NCI-H1694 (cell line): ENCODE data around the gene BET1L.
"Not testable (repeated sequence)": the region's sequence is repeated elsewhere in the genome, so short reads cannot be mapped to it uniquely, and the experiment has no call there.

Experiments
- DNase-seq: peaks from one replicate; lab custom pipeline; 2025; lab: John Stamatoyannopoulos, UW

The BET1L gene

GRCh38 chr11:193481-193880 is 13.7 kb downstream of the BET1L start:
- not testable (repeated sequence) for DNase-seq

DNA sequence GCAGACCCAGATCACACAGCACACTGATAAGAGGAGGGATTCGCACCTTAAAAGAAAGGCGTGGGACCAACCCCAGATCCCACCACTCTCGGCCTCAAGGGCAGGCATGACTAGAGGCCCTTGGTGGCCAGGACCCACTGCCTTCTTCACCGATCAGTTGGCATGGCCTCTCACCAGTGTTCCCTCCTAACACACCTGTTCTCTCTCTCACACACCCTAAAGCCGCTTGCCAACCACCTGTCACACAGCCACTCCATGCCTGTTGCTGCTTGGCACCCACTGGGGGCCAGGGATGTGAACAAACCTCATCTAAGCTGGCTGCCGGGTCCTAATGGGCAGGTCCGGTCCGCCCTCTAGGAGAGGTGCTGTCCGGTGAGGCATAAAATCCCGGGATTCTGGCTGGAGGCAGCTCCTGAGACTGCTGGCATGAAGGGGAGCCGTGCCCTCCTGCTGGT is 14.5 kb downstream of the BET1L start, which contains the start of gene SCGB1C1:
Gene SCGB1C1 (plus strand): TSS at position 405 of the 455 bp plus-strand sequence. CDS start 22 bp downstream, at position 427.
- not testable (repeated sequence) for DNase-seq

DNA sequence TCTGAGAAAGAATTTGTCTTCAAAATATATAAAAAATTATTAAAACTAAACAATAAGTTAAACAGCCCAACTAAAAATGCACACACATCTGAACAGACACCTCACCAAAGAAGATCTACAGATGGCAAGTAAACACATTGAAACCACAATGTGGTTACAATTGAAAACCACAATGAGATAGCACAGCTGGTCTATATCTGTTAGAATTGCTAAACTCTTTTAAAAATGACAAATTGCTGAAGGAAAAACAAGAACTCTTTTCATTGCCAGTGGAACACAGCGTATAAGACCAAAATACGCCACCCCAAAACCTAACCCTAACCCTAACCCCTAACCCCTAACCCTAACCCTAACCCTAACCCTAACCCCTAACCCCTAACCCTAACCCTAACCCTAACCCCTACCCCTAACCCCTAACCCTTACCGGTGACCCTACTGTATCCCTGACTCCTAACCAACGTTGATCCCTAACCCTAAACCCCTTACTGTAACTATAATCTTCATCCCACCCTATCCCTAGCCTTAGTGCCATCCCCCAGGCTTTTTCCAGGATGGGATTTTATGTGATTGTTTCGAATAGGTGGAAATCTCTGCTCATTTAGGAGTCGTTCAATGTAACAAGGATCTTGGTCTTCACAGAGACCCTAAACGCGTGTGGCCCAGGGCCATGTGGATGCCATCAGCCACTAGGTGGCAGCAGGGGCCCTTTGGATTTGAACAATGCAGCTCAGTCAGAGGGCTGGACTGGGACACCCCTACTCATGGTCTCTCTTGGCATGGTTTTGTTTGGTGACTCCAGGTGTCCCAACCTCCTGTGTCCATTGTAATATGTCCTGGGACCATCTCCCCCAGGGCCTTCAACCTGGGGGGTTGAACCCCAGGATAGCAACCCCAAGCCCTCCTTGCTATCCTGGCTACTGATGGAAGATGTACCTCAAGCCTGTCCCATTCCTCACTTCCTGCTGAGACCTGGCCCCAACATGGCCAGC is 15.4 kb downstream of the BET1L start:
- not testable (repeated sequence) for DNase-seq

- DNase-seq: not testable (repeated sequence)
These were observed 16.7 kb downstream of the BET1L start for GRCh38 chr11:190546-190945.

- not testable (repeated sequence) for DNase-seq
These were observed 17.3 kb downstream of the BET1L start for GRCh38 chr11:189843-190311.

DNA sequence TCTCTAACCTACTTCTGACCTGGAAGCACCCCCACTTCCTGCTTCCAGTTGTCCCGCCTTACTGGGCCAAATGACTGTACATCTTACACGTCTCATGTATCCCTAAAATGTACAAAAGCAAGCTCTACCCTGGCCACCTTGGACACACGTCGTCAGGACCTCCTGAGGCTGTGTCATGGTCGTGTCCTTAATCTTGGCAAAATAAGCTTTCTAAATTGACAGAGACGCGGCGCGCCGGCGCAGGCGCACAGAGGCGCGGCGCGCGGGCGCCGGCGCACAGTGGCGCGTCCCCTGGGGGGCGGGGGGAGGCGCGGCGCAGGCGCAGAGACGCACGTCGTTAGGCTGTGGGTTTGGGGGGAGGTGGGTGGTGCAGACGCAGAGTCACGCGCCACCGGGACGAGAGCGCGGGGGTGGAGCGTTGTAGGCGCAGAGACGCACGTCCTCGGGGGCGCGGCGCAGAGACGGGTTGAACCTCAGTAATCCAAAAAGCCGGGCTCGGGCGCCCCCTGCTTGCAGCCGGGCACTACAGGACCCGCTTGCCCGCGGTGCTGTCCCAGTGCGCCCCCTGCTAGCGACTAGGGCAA is 17.9 kb downstream of the BET1L start:
- not testable (repeated sequence) for DNase-seq

- not testable (repeated sequence) for DNase-seq
These were observed 27.0 kb downstream of the BET1L start for GRCh38 chr11:180242-180641.
